Stimulated activated naive CD4-positive, alpha-beta T cell (primary cell): ENCODE data around the gene THTPA.
"Not testable (repeated sequence)": the region's sequence is repeated elsewhere in the genome, so short reads cannot be mapped to it uniquely, and the experiment has no call there.

Source experiments
- DNase-seq, 6 experiments: peaks; one replicate each; lab custom pipeline; 2025; lab: John Stamatoyannopoulos, UW

The THTPA gene

DNA sequence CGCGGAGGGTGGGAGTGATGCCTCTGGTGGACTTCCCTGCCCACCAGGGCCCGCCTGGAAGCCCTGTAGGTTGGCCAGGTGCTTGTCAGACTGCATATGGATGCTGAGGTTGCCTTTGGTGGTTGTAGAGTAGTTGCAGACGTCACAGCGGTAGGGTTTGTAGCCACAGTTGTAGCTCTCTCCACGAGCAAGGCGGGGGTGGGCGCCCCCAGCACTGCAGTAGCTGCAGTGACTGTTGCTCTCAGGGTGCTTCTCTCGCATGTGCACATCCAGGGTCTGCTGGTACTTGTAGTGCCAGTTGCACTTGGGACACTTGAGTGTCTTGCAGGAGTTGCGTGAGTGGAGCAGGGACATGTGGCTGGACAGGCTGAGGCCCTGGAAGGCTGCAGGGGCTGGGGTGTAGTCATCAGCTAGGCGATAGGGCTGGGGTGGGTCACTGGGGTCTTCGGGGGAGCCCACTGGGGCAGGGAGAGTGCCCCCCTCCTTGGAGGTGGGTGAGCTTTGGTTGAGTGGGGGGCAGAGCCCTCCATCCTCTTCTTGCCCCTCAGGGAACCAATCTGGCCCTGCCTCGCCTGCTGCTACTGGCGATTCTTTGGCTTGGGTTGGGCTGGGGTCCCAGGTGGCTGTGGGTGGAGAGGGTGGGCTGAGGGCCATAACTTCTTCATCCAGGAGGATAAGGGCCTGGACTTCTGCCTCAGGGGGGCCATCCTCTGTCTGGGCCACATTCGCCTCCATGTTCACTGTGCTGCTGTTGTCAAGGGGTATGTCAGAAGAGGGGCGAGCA, 22.2 kb upstream of the THTPA start:
- DNase-seq: no peak

- no peak for DNase-seq
Measured at GRCh38 chr14:23535943-23536342, 20.1 kb upstream of the THTPA start.

GRCh38 chr14:23536494-23536893, 19.6 kb upstream of the THTPA start:
- no peak for DNase-seq

DNA sequence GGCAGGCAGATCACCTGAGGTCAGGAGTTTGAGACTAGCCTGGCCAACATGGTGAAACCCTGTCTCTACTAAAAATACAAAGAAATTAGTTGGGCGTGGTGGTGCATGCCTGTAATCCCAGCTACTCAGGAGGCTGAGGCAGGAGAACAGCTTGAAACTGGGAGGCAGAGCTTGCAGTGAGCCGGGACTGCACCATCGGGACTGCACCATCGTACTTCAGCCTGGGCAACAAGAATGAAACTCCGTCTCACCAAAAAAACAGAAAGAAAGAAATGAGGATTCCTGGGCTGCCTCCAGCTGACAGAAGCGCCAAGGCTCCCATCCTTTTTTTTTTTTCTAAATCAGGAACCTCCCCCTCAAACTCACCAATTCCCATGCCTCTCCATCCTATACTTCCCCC, 19.2 kb upstream of the THTPA start:
- not testable (repeated sequence) for DNase-seq

GRCh38 chr14:23537351-23538049, 18.6 kb upstream of the THTPA start:
- DNase-seq: no peak

GRCh38 chr14:23538050-23538718, 17.9 kb upstream of the THTPA start:
- no peak for DNase-seq

DNA sequence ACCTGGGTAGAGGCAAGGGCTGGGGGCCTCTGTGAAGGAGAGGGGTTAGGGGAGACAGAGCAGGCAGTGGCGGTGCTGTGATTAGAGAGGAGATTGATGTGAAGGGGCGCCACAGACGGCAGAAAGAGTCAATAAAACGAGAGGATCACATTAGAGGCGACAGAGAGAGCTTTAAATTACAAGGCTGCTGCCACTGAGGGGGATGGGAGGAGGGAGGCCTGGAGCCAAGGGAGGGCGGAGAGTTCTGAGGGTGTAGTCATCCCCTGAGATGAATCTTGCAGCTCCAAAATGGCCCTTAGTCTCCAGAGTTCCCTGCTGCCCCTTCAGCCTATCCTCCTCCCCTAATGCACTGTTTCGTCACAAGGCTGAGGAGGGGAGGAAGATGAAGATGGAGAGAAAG, 17.3 kb upstream of the THTPA start:
- DNase-seq: no peak

- DNase-seq: peak in 3 of 6 experiments; percentile 13 to 54 (median 38)
Measured at GRCh38 chr14:23539248-23540140, 16.6 kb upstream of the THTPA start.

GRCh38 chr14:23540141-23540469, 16.0 kb upstream of the THTPA start:
- no peak for DNase-seq

GRCh38 chr14:23542261-23542660, 13.8 kb upstream of the THTPA start:
- no peak for DNase-seq

GRCh38 chr14:23543403-23543802, 12.7 kb upstream of the THTPA start:
- no peak for DNase-seq

DNA sequence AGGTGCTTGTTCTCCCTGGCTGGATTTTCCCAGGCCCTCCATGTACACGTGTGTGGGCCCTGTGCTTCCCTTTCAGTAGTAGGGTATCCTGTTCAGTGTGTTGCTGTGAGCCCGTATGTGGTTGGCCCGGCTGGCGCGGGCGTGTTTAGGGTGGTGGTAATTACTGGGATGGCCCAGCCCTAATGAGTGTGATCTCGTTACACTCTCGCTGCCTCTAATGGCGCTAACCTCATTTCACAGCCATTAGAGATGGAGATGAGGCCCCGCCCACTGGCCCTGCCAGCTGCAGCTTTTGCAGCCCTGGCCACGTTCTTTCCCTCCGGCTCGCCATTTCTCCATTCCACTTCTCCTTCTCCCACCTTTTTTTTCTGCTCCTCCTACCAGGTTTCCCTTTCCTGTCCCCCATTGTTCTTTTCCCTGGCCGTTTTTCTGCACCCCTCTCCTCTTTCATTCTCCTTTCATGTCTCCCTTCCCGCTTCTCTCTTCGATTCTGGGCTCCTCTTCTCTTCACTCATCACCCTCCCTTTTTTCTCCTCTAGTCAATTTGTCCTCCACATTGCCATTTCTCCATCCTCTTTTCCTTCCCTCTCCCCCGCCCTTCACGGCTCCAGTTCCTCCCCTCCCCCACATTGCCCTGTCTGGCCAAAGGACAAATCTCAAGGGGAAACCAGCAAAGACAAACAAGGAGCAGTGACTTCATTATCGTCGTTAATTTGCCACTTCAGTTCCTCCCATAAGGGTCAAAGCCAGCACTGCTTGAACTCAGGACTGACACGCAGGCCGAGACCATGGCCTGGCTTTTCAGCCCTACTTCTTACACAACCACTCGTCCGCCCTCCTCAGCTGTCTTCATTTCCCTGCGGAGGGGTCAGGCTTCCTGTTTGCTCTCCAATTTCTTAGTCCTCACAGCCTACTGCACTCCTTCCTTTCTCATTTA, 11.3 kb upstream of the THTPA start:
- DNase-seq: no peak

GRCh38 chr14:23545740-23546365, 10.2 kb upstream of the THTPA start:
- DNase-seq: no peak

DNA sequence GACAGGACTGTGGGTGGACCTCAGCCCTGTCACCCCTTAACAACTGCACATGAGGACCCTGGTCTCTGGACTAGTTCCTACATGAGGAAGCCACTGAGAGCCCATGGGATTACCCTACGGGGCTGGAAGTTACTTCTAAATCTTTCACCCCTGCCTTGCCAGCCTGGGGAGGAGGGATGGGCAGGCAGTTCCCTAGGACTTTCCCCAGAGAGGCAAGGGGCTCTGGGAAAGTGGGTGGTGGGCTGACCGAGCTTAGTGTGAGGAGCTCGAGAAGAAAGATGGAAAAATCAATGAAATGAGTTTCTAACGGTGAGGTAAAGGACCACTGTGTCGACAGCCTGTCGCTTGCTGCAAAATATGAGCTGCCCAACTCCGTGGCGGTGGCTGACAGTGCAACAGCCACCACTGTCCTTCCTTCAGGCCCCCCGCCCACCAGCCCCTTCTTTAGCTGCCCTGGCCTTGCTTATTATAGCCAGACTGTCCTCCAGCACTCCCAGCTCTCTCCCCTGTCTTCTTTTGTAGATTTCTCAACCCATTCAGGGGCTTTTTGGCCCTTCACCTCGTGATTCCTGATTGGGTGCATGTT, 9.5 kb upstream of the THTPA start:
- DNase-seq: no peak

DNA sequence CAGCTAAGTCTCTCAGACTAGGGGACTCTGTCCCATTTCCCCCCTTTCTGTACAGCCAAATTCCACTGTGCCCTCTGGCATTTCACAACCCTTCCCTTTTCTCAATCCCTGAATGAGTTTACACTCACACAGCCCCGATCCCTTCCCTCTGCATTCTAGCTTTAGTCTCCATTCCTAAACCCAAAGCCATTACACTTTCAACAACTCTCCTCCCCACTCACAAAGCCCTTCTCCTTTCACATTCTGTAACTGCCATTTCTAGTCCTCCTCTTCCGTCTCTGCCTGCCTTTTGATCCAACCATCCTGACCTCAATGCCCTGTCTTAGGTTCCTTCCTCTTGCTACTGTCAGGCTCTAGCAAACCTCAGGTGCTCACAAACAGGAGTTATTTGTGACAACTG, 8.1 kb upstream of the THTPA start:
- DNase-seq: no peak

DNA sequence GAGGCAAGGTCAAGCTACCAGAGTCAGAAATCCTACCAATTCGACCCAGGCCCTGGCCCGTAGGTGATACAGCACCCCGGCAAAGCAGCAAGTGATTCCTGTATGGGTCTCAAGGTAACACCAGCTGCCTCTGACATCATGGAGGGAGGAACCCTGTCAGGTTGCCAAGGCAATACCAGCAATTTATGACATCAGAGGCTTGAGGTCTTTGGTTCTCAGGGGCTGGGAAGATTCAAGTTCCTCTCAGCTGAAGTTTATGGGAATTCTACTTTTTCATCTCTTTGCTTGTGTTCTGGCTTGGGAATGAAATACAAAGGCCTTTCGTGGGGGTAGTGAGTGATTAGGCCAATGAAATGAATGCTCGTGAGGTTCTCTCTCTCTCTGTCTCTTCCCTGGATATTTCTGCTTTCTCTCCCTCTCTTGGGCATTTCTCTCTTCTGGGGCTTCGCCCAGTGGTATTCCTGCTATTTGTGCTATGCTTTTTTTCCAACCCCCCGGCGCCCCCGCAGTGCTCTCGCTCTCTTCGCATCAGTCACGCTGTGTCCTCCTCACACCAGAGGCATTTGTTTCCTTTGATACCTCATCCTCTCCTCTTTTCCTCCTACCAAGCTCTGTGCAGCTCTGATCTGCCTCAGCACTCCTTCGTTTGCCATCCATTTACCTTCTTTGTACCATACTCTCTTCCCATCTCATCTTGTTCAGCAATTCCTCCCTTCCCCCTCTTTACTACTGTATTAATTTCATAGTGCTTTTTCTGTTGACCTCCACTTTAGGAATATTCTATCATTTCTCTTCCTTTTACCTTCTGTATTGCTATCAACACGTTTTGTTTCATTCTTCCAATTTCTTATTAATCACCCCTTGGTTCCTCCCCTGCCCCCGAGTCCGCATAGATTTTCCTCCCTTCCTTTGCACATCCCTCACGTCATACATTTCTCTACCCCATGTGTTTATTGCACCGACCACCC, 7.4 kb upstream of the THTPA start:
- no peak for DNase-seq

- no peak for DNase-seq
Measured at GRCh38 chr14:23550131-23550811, 5.8 kb upstream of the THTPA start.

DNA sequence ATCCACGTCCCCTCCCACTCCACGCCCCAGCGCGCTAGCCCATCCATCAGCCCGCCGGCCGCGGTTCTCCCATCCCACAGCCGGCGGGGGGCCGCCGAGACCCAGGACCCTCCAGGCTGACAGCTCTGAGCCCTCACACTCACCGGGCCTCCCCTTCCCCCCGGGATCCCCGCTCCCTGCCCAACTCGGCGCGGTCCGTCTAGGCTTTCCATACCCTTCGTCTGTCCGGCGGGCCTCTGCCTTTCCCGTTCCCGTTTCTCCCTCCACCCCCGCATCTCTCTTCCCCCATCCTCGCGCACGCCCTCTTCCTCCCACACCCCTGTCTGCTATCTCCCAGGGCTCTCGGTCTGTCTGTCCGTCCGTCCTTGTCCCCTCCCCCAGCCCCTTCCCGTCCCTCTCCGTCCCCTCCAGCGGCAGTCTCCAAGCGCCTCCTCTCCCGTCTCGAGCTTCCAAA, 5.2 kb upstream of the THTPA start:
- no peak for DNase-seq
